ENCODE measurements around the gene METTL3. TPM values are rescaled to one million over a fixed set of nuclear protein-coding genes. Genes with fewer than 3 reads are reported as not detected.

Gene METTL3
- total RNA-seq, 4 donors from 2014 or later: 20.2 to 41.9 (median 29.5) TPM

- Histone ChIP-seq H3K4me1 (no peaks in the 10 kb centered on the region), H3K27ac (no peak overlapping the region), H3K27me3 (no peaks in the 10 kb centered on the region), H3K36me3 (peaks cover 0 to 72% (median 38%) of the 10 kb centered on the region in 4 donors), H3K9me3 (no peaks in the 10 kb centered on the region), H3K4me3 (no peak overlapping the region)
- DNase-seq: no peak
- 80 to 82% methylated on average over 1 to 2 of the region's 2 CpGs for WGBS, 2 donors (ENCODE audit: low coverage in 1 of 2)
- in situ Hi-C loops (cut with MboI; ENCODE audit: low pct_ligation_motif_present in 1 of 4, low pct_unique_long_range_greater_than_20kb in 1 of 4, low sequenced_read_pairs in 3 of 4) (no loop called here), intact Hi-C loops (cut with DNase I; ENCODE audit: low total_unique reads) (no loop called here)
- TF ChIP-seq POLR2AphosphoS5 (IDR thresholded peaks at IDR 0.05) (no peak), EP300 (IDR thresholded peaks at IDR 0.05; ENCODE audit: low read depth) (no peak), POLR2A (IDR thresholded peaks at IDR 0.05) (no peak)
- TF ChIP-seq, protein P1, sequence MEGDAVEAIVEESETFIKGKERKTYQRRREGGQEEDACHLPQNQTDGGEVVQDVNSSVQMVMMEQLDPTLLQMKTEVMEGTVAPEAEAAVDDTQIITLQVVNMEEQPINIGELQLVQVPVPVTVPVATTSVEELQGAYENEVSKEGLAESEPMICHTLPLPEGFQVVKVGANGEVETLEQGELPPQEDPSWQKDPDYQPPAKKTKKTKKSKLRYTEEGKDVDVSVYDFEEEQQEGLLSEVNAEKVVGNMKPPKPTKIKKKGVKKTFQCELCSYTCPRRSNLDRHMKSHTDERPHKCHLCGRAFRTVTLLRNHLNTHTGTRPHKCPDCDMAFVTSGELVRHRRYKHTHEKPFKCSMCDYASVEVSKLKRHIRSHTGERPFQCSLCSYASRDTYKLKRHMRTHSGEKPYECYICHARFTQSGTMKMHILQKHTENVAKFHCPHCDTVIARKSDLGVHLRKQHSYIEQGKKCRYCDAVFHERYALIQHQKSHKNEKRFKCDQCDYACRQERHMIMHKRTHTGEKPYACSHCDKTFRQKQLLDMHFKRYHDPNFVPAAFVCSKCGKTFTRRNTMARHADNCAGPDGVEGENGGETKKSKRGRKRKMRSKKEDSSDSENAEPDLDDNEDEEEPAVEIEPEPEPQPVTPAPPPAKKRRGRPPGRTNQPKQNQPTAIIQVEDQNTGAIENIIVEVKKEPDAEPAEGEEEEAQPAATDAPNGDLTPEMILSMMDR (IDR thresholded peaks at IDR 0.05): no peak
Observed at GRCh38 chr14:21496453-21496852, 14.7 kb downstream of the METTL3 start.

DNA sequence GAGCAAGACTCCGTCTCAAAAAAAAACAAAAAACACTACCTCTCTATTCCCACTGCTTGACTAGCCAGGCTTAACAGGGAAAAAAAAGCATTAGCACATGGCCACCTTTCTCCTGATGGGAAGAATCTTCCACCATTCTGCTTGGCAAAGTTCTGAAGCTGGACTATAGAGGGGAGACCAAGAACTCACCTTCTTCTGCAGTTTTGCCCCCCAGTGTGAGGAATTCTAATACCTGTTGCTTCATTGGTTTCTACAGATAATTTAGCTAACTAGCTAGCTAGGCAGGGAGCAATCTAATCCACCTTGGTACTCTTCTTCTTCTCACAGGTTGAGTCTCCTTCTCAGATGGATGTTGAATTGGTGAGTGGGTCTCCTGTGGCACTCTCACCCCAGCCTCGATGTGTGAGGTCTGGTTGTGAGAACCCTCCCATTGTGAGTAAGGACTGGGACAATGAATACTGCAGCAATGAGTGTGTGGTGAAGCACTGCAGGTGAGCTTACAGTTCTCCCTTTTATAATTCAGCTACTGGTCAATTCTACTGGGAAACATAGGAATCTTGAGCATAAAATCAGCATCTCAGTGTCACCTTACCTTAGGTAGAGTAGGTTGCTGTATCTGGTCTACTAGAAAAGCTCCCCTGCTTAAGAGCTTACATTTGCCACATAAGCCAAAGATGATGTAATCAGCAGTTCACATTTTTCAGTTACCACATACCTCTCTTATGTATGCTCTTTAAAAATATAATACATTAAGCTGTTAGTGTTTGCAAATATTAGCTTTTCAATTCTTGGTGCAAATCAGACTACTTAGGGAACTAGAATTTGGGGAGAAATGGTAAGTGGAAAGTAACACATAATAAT, 16.0 kb downstream of the METTL3 start:
- Histone ChIP-seq H3K9me3 (no peaks in the 10 kb centered on the region), H3K27ac (no peak overlapping the region), H3K27me3 (no peaks in the 10 kb centered on the region), H3K4me3 (no peak overlapping the region), H3K4me1 (no peaks in the 10 kb centered on the region), H3K36me3 (peaks cover 0 to 80% (median 42%) of the 10 kb centered on the region in 4 donors)
- intact Hi-C loops (cut with DNase I; ENCODE audit: low total_unique reads) (loop anchor here (2.0 kb wide), 1 partner anchor 56 kb away; no protein-coding TSS in a partner anchor), in situ Hi-C loops (cut with MboI; ENCODE audit: low pct_ligation_motif_present in 1 of 4, low pct_unique_long_range_greater_than_20kb in 1 of 4, low sequenced_read_pairs in 3 of 4) (no loop called here)
- DNase-seq: no peak
- WGBS, 2 donors (ENCODE audit: low coverage in 1 of 2): 74% methylated on average over 2 of the region's 2 CpGs; no CpG with 5 or more reads in 1 of the 2 donors
- TF ChIP-seq POLR2A (IDR thresholded peaks at IDR 0.05): no peak

GRCh38 chr14:21486640-21487087, 24.5 kb downstream of the METTL3 start:
- Histone ChIP-seq H3K27me3 (no peaks in the 10 kb centered on the region), H3K4me3 (no peak overlapping the region), H3K4me1 (no peaks in the 10 kb centered on the region), H3K36me3 (peaks cover 0 to 44% (median 20%) of the 10 kb centered on the region in 4 donors), H3K27ac (peak overlapping the region in 1 of 4 donors; percentile 1), H3K9me3 (no peaks in the 10 kb centered on the region)
- in situ Hi-C loops (cut with MboI; ENCODE audit: low pct_ligation_motif_present in 1 of 4, low pct_unique_long_range_greater_than_20kb in 1 of 4, low sequenced_read_pairs in 3 of 4) (no loop called here), intact Hi-C loops (cut with DNase I; ENCODE audit: low total_unique reads) (no loop called here)
- WGBS, 2 donors (ENCODE audit: low coverage in 1 of 2): 85% methylated on average over 1 of the region's 1 CpG
- TF ChIP-seq, protein P1 (IDR thresholded peaks at IDR 0.05): no peak
- TF ChIP-seq POLR2AphosphoS5 (IDR thresholded peaks at IDR 0.05) (no peak), POLR2A (IDR thresholded peaks at IDR 0.05) (no peak), EP300 (IDR thresholded peaks at IDR 0.05; ENCODE audit: low read depth) (no peak)
- DNase-seq: no peak

GRCh38 chr14:21476925-21477681, 34.0 kb downstream of the METTL3 start, which contains the start of the genes RAB2B and TOX4:
Gene RAB2B, minus strand, starts transcription at chr14:21476959. Its CDS starts 87 bp downstream, at chr14:21476872.
Gene TOX4, plus strand, starts transcription at chr14:21477195. Its CDS starts 84 bp downstream, at chr14:21477279.
- Histone ChIP-seq H3K36me3 (peaks cover 0 to 17% (median 2%) of the 10 kb centered on the region in 4 donors), H3K27ac (peak within 1 kb of the TSS; percentile 84 to 96 (median 90)), H3K27me3 (no peaks in the 10 kb centered on the region), H3K9me3 (no peaks in the 10 kb centered on the region), H3K4me3 (peak within 1 kb of the TSS; percentile 74 to 94 (median 78)), H3K4me1 (peaks cover 15 to 27% (median 18%) of the 10 kb centered on the region in 4 donors)
- intact Hi-C loops (cut with DNase I; ENCODE audit: low total_unique reads) (no loop called here), in situ Hi-C loops (cut with MboI; ENCODE audit: low pct_ligation_motif_present in 1 of 4, low pct_unique_long_range_greater_than_20kb in 1 of 4, low sequenced_read_pairs in 3 of 4) (no loop called here)
- TF ChIP-seq POLR2AphosphoS5 (IDR thresholded peaks at IDR 0.05): peak; percentile 81 to 94 (median 90)
- no peak for TF ChIP-seq EP300 (IDR thresholded peaks at IDR 0.05; ENCODE audit: low read depth)
- TF ChIP-seq, protein P1 (IDR thresholded peaks at IDR 0.05): peak; percentile 95 to 100 (median 97)
- TF ChIP-seq POLR2A (IDR thresholded peaks at IDR 0.05): peak; percentile 93
- DNase-seq: peak; percentile 97
- WGBS, 2 donors (ENCODE audit: low coverage in 1 of 2): 0 to 1% methylated on average over 1 to 49 of the region's 49 CpGs

Data from transverse colon (tissue), 4 donors.